Fibroblast of peridontal ligament (primary cell): ENCODE measurements around the gene TOR1B.

Source experiments
- DNase-seq: peaks from one replicate; pipeline ENCODE4 v3.0.0-alpha.2; 2010; ENCODE audit errors: extremely low read depth

Gene TOR1B

DNA sequence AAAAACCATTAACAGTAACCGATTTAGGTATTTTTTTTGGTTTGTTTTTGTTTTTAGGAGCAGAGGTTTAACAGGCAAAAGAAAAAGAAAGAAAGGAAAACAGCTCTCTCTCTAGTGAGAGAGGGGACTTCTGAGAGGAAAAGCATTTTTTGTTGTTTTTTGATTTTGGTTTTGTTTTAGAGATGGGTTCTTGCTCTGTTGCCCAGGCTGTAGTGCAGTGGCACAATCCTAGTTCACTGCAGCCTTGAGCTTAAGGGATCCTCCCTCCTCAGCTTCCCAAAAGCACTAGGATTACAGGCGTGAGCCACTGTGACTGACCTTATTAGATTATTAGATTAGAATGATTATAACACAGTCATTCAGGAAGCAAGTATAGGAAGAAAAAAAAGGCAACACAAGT lies 42.4 kb downstream of the TOR1B start:
- DNase-seq = no peak

DNA sequence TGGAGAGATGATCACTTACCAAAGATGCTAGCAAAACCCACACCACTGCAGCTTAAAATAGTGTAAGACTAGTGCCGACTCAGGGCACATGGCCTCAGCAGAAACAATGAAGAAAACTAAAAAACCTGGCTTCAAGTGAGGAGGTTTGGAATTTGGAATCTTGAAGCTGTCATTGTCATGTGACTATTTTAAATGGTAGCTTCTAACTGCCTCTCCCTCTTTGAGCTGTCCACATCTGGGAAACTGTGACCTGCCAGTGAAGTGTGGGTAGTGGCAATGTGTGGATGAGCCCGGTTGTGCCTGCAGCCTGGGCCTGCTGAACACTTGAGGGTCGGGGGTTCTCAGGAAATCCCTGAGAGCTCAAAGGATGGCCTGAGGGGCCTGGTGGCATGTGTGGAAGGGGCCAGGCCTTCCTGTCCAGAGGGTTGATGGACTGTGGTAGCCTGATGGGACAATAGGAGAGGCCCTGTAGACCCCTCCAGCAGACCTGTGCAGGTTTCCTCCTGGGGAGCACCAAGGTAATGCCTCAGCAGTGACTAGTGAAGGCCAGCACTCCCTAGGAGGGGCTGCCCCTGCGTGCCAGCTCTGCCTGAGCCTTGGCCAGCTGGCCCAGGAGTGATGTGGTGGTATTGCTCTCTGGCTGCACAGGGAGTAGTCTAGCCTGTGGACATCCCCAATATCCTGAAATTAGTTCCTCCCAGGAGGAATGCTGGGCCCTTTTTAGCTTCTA lies 45.9 kb downstream of the TOR1B start:
- no peak for DNase-seq

DNA sequence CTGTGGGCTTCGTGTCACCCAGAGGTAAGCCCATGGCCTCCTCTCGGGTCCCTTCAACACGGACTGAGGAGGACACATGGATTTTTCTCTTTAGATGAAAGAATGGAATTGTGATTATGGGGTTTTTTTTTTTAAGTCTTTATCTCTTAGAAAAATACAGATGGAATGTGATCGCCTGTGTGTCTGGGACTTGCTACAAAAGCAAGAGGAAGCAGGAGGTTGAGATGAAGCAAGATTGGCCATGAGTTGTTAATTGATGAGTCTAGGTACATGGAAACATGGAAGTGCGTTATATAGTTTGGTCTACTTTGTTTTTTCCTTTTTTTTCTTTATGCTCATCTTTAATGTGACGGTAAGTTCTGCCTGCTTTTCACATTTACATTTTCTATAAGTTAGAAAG lies 46.9 kb downstream of the TOR1B start:
- no peak for DNase-seq

- DNase-seq = peak; percentile 72
Observed at GRCh38 chr9:129850821-129851550, 48.0 kb downstream of the TOR1B start.

- DNase-seq = no peak
Observed at GRCh38 chr9:129851821-129852220, 48.8 kb downstream of the TOR1B start.

DNA sequence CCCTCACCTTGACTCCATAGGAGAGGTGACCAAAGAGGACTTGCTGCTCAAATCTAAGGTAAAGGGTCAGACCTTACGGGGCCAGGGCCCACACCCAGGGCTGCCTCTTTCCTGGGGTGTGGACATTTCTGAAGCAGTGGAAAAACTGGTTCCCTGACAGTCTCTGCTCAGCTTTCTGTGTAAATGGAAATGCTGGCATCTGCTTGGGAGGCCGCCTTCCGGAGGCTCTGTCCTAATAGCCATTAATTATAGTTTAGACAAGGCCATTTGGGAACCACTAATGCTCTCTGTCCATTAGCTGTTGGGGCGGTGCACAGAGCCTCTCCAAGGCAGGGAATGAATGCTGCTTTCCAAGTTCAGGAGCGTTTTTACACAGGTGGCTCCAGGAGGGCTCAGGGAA lies 49.6 kb downstream of the TOR1B start:
- no peak for DNase-seq

- DNase-seq = no peak
Observed at GRCh38 chr9:129853614-129854013, 50.6 kb downstream of the TOR1B start.

GRCh38 chr9:129854588-129855110 lies 51.7 kb downstream of the TOR1B start:
- DNase-seq = no peak

GRCh38 chr9:129857207-129857606 lies 54.2 kb downstream of the TOR1B start:
- no peak for DNase-seq

- DNase-seq = no peak
Observed at GRCh38 chr9:129858167-129858962, 55.4 kb downstream of the TOR1B start.
